ENCODE measurements around the gene NGRN.

Gene NGRN

DNA sequence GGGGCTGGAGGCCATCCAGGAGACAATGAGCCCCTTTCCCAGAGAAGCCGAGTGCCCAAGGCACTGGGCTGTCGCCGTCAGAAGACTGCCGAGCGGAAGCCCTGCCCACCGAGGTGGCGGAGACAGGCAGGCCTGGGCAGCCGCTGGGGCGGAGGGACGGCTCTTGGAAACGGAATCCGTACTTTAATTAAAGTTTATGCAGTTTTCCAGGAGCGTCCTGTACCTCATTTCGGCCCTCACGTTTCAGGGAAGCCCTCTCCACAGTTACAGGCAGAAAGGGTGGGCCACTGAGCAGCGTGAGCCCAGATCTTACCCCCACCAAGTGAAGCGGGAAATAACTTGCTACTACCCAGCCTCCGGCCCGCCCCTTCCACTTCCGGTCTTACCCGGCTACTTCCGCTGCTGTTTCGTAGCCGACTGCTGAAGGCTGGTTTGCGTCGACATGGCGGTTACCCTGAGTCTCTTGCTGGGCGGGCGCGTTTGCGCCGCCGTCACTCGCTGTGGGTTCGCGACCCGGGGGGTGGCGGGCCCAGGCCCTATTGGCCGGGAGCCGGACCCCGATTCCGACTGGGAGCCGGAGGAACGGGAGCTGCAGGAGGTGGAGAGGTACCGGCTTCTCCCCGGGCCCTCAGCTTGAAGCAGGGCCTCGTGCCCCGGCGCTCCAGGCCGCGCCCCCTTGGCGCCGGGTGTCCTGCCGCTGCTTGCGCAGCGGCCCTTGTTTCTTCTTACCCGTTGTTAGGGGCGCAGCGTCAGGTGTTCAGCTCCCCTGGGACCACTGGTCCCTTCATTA is at the start of gene NGRN:
Gene NGRN, plus strand, starts transcription at position 402 of the 790 bp plus-strand sequence. Its CDS starts 41 bp downstream, at position 443.
- peak; percentile 75 for DNase-seq

DNA sequence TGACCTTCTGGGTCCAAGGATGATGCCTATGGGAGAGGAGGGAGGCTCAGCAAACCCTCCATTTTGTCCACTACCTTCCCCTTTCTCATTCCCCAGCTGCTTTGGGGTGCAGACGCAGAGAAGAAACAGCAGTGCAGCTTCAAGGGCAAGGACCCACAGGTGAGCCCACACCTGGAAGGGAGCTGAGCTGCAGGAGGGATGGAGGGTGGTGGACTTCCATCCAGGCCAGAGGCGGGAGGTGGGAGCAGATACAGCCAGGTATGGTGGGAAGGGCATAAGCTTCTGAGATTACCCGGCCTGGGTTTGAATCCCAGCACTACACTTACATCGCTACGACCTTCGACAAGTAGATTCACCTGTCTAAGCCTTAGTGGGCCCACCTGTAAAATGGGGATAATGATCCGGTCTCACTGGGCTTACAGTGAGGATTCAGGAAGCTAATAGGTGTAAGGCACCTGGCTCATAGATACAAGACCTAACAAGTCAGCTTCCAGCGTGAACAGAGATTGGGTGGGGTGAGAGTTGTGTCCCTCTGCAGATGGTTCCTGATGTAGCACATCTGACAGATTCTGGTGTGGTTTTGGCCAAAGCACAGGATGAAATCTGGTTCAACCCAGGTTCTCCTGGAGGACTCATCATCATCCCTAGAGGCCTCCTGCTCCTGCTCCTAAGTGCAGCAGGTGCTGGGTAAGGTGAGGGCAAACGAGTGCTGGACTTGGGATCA is 47.6 kb upstream of the NGRN start:
- no peak for DNase-seq

DNA sequence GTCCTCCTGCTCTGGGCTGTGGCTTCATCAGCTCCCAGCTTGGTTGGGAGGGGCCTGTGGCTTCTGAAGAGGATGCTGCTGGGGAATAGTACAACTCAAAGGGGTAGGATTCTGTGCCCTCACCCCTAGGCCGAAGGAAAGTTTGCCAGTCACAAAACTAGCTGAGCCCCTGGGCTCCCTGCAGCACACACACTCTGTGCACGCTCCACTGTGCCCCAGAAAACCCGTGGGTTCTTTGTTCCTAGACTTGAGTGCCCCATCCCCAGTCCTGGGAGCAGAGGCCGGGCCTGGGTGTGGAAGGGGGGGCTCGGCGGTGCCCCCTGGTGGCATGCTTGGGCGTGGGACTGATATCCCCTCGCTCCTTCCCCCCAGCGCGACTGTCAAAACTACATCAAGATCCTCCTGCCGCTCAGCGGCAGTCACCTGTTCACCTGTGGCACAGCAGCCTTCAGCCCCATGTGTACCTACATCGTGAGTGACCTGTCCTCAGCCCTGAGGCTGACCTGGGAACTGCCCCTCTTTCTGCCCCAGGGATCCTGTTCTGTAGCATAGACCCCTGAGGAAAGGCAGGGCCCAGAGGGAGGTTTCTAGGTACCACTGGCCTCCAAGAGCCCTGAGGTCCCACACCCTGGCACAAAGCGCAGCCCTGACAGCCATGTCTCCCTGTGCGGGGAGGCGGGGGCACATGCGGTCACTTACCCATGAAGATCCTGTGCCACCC is 45.9 kb upstream of the NGRN start:
- no peak for DNase-seq

- DNase-seq: no peak
Measured at GRCh38 chr15:90221246-90221900, 44.1 kb upstream of the NGRN start.

- DNase-seq: no peak
Measured at GRCh38 chr15:90222547-90222946, 42.9 kb upstream of the NGRN start.

GRCh38 chr15:90223441-90224165 is 41.9 kb upstream of the NGRN start:
- DNase-seq: no peak

- DNase-seq: no peak
Measured at GRCh38 chr15:90225047-90225446, 40.4 kb upstream of the NGRN start.

GRCh38 chr15:90225504-90226234 is 39.8 kb upstream of the NGRN start:
- no peak for DNase-seq

GRCh38 chr15:90227336-90227735 is 38.1 kb upstream of the NGRN start:
- no peak for DNase-seq

GRCh38 chr15:90227816-90228772 is 37.4 kb upstream of the NGRN start:
- no peak for DNase-seq

DNA sequence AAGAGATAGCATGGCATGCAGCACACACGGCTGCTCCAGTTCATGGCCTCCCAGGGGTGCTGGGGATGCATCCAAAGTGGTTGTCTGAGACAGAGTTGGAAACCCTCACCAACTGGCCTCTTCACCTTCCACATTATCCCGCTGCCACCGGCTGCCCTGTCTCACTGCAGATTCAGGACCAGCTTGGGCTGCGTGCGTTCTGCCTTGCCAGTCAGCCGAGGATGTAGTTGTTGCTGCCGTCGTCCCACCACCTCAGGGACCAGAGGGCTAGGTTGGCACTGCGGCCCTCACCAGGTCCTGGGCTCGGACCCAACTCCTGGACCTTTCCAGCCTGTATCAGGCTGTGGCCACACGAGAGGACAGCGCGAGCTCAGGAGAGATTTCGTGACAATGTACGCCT is 36.5 kb upstream of the NGRN start:
- no peak for DNase-seq

DNA sequence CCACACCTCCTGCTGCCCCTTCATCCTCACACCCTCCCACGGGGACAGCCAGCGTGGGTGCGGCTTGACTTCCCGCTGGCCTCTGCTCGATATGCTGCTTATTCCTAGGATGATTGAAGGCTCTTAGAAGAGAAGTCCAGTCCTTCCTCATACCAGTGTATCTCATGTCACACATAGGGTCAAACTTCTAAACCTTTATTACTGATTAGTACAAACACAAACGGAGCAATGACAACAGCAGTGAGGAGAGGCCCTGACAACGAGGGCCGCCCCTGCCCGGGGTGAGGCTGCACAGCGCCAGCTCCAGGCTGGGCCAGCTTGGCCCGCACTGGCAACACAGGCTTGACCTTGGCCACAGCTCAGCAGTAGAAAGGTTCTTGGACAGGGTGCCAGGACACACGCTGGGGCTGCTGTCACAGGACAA is 35.4 kb upstream of the NGRN start:
- no peak for DNase-seq

DNA sequence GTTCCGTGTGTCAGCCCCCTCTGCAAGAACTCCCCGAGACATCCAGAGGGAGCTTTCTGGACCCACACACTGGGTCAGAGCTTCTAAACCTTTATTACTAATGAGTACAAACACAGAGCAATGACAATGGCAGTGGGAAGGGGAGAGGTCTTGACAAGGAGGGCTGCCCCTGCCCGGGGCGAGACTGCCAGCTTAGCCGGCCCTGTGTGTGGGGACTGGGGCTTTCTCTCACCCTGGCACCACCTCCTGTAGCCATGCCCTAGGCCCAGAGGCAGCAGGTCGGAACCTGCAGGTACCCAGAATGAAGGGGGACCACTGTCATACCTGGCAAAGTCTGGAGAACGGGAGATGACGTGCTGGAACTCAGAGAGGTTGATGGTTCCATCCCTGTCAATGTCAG is 34.9 kb upstream of the NGRN start:
- no peak for DNase-seq

GRCh38 chr15:90231028-90232017 is 34.1 kb upstream of the NGRN start:
- no peak for DNase-seq

DNA sequence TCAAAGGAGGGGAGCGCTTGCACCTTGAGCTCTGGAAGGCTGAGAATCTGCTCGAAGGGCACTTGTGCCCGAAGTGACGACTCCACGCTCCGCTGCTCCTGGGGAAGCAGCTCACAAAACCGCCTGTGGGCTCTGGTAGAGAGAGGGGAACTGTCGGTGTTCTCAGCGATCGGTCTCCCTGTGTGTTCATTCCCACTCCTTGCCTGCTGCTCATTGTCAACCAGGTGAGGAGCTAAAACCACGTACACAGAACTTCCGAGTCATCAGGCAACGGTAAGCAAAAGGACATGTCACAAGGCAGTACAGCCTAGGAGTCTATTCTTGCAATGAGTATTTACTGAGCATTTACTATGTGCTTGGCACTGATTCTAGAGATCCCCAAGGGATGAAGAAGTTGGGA is 33.3 kb upstream of the NGRN start:
- no peak for DNase-seq

DNA sequence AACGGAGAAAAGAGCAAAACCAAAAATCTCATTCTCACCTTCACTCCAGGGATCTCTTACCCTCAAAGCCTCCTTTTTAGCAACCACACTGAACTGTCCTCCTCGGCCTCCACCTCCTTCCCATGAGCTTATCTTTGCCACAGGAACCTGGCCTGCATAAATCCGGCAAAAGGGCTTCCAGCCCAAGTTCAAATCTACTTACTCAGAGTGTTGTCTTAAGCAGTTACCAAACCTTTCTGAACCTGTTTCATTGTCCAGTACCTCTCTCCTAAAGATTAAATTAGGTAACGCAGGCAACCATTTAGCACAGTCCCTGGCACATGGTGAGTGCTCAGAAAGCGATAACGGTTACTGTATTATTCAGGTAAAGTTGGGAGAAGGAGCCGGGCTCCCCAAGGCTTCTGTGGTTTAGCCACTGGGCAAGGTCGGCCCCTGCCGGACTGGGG is 32.5 kb upstream of the NGRN start:
- DNase-seq: no peak

DNA sequence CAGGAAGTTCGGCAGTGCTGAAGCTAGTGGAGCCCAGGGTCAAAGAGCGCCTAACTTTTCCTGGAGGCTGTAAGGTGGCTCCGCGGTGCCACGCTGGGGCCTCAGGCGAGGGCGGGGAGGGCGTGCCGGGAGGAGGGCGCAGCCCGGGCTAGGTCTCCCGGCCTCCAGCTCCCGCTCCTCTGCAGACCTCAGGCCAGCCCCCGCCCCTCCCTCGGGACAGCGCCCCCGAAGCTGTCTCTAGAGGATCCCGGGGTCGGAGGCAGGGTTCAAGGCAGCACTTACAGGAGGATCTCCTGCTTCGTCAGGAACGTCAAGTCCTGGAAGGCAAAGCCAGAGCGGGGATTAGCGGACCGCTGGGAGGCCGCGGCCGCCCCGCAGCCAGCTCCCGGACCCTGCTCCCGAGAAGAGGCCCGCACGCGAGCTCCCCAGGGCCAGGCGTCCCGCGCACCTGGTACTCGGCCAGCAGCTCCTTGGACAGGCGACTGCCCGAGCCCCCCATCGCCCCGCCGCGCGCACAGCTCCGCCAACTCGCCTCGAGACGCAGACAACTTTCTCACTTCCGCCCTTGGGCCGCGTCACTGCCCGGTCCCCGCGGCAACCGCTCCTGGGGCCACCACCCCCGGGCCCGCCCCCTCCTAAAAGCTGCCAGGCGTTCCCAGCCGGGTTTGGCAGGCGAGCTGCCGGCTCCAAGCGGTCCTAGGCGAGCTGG is 31.9 kb upstream of the NGRN start, which contains the start of gene CIB1:
Gene CIB1, minus strand, starts transcription at position 555 of the 709 bp plus-strand sequence. Its CDS starts 56 bp downstream, at position 499.
- DNase-seq: peak; percentile 89
